GM12878 (cell line): Measurements from ENCODE around the gene HSD17B4.

Experiments used
- CTCF ChIP-seq, 3 experiments: IDR thresholded peaks in 2 of 3; conservative IDR thresholded peaks in 1 of 3; 2 replicates each; pipeline ENCODE4 v1.5.1; 2011; ENCODE audit warnings: low read depth in 3 of 3, low read length in 3 of 3, mild to moderate bottlenecking in 3 of 3, control low read depth in 2 of 3, moderate library complexity in 2 of 3, inconsistent platforms in 1 of 3, mixed read lengths in 1 of 3; ENCODE audit not compliant: control insufficient read depth in 2 of 3, insufficient read depth in 1 of 3; ENCODE audit errors: extremely low read depth in 1 of 3
- EP300 ChIP-seq, 2 experiments: fragments of 150-350 bp in 1 of 2; IDR thresholded peaks; 2 replicates each; pipeline ENCODE4 v1.6.1; 2011 to 2012; ENCODE audit warnings: low read depth in 2 of 2, low read length in 2 of 2, borderline replicate concordance in 1 of 2, improper control_type of control experiment in 1 of 2, inconsistent platforms in 1 of 2; ENCODE audit not compliant: control insufficient read depth in 1 of 2
- FOS ChIP-seq: IDR thresholded peaks from 3 replicates; pipeline ENCODE4 v1.6.1; 2011; ENCODE audit warnings: borderline replicate concordance; ENCODE audit not compliant: insufficient read length; ENCODE audit errors: extremely low read depth
- JUNB ChIP-seq: IDR thresholded peaks from 2 replicates; pipeline ENCODE4 v1.6.1; 2016; ENCODE audit warnings: antibody characterized with exemption, mild to moderate bottlenecking

- TF ChIP-seq JUNB: no peak
- TF ChIP-seq CTCF (IDR thresholded peaks at IDR 0.05 in 2 of 3, conservative IDR thresholded peaks at IDR 0.05 in 1 of 3; ENCODE audit: control insufficient read depth in 2 of 3, extremely low read depth in 1 of 3, insufficient read depth in 1 of 3, low read depth in 3 of 3, low read length in 3 of 3): peak; percentile 62 to 79 (median 75); a peak in 5 of 6 replicates
- TF ChIP-seq EP300 (IDR thresholded peaks at IDR 0.05; ENCODE audit: borderline replicate concordance in 1 of 2, control insufficient read depth in 1 of 2, low read depth in 2 of 2, low read length in 2 of 2): no peak
- TF ChIP-seq FOS: no peak
These were observed 18.7 kb downstream of the HSD17B4 start for GRCh38 chr5:119470851-119471451.
